GM18873 (cell line): Measurements from ENCODE around the gene AGBL2.
"Not testable (repeated sequence)": the region's sequence is repeated elsewhere in the genome, so short reads cannot be mapped to it uniquely, and the experiment has no call there.

Experiments
- ATAC-seq: cut with Tn5 transposase; IDR thresholded peaks from one replicate; pipeline ENCODE4 v1.9.1; 2021; ENCODE audit warnings: mild to moderate bottlenecking, moderate library complexity, moderate number of reproducible peaks; ENCODE audit not compliant: unreplicated experiment, low FRiP score

The AGBL2 gene, protein sequence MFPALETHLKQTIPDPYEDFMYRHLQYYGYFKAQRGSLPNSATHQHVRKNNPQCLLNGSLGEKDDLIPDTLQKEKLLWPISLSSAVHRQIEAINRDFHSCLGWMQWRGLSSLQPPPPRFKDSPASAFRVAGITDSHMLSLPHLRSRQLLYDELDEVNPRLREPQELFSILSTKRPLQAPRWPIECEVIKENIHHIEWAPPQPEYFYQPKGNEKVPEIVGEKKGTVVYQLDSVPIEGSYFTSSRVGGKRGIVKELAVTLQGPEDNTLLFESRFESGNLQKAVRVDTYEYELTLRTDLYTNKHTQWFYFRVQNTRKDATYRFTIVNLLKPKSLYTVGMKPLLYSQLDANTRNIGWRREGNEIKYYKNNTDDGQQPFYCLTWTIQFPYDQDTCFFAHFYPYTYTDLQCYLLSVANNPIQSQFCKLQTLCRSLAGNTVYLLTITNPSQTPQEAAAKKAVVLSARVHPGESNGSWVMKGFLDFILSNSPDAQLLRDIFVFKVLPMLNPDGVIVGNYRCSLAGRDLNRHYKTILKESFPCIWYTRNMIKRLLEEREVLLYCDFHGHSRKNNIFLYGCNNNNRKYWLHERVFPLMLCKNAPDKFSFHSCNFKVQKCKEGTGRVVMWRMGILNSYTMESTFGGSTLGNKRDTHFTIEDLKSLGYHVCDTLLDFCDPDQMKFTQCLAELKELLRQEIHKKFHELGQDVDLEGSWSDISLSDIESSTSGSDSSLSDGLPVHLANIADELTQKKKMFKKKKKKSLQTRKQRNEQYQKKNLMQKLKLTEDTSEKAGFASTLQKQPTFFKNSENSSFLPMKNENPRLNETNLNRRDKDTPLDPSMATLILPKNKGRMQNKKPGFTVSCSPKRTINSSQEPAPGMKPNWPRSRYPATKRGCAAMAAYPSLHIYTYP

DNA sequence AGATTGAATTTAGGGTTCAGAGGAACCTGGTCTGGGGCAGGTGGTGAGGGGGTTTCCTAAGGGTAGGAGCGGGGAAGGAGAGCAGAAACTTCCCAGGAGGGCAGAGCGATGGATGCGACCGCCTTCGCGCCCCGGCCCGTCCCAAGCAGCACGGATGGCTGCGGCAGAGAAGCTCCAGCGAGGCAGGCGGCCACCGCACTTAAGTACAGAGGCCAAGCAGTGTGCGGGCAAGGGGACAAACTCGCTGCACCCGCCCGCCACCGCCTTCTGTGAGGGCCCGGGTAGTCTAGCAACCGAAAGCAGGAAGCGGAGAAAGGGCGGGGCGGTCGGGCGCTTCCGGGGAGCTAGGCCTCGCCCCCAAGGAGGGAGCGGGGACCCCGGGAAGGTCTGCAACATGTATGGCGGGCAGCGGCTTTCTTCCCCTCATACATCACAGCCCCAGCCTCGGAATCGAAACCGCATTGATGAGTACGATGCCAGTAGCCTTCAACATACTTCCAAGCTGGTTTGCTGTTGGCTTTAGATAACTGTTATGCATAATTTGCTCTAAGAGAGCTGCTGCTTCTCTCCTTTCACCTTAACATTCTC, at the start of gene AGBL2:
Gene AGBL2 (minus strand): TSS at position 288 of the 588 bp plus-strand sequence. CDS start 719 bp downstream, outside the sequence.
- peak; percentile 92 for ATAC-seq

DNA sequence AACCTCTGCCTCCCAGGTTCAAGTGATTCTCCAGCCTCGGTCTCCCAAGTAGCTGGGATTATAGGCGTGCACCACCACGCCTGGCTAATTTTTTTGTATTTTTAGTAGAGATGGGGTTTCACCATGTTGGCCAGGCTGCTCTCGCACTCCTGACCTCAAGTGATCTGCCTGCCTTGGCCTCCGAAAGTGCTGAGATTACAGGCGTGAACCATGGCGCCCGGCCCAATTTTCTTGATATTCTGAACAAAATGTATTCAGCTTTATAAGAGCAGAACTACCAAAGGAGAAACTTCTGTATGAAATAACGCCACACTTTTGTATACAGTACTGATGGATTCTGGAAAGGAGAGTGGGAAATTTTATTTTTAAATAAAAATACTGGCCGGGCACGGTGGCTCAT, 44.1 kb upstream of the AGBL2 start:
- ATAC-seq: not testable (repeated sequence)

DNA sequence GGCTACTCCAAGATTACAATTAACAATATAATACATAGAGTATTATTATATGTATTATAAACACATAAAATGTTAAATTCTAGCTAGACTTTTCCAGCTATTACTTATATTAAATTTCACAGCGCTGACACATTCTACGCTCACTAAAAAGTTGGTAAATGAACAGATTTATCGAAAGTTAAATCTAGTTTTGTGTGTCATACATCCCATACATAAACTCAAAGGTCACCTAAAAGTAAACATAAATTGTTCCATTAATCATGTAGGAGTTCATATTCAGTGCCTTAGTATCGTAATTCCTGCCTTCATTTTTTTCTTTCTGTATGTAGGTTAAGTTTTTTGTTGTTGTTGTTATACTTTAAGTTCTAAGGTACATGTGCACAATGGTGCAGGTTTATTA, 41.0 kb upstream of the AGBL2 start:
- ATAC-seq: no peak

DNA sequence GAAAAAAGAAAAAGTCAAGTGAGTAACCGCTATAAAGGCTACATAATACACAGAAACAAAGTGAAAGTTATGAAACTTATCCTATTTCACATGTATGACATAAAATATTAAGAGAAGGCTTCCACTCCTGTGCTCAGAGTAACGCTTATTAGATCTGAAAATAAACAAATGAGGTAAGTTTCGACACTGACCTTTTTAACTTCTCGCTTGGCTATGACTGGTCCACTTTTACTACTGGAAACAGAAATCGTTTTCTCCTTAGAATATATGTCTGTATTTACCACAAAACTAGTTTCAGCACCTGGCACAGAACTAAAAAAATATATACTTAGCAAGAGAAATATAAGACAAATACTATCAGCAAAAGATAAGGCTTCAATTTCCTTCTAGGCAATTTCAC, 35.6 kb upstream of the AGBL2 start:
- ATAC-seq: no peak

DNA sequence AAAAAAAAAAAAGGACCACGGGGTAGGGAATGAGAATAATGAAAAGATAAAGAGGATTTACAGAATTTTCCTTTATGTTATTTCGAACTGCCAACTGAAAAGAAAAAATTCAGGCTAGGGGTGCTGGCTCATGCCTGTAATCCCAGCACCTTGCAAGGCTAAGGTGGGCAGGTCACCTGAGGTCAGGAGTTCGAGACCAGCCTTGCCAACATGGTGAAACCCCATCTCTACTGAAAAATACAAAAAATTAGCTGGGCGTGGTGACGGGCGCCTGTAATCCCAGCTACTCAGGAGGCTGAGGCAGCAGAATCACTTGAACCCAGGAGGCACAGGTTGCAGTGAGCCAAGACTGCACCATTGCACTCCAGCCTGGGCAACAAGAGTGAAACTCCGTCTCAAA, 27.3 kb upstream of the AGBL2 start:
- ATAC-seq: not testable (repeated sequence)

DNA sequence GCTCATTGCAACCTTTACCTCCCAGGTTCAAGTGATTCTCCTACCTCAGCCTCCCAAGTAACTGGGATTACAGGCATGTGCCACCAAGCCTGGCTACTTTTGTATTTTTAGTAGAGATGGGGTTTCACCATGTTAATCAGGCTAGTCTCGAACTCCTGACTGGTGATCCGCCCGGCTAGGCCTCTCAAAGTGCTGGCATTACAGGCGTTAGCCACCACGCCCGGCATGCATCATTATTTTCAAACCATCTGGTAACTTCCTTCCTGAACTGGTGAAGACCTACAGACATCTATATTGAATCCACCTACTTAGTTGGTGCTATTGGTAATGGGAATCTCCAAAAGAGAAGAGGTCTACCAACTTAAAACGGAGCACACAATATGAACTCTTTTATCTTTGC, 22.6 kb upstream of the AGBL2 start:
- not testable (repeated sequence) for ATAC-seq

DNA sequence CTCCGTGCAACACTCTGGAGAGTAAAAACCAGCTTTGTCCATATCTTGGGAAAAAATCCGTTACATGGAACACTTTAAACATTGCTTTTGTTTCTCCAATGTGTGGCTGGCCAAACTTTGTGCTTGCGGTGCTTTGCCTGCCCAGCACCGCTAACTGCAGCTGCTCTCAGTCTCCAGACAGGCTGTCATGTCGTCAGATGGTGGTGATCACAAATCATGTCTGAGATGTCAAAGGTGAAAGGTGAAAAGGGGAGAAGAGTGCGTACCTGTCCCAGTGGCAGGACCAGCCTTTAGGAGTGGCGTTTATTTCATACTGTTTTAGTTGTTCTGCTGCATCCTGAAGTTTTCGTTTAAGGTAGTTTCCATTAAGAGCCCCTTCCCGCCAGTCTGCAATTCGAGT, 17.1 kb upstream of the AGBL2 start:
- ATAC-seq: no peak

DNA sequence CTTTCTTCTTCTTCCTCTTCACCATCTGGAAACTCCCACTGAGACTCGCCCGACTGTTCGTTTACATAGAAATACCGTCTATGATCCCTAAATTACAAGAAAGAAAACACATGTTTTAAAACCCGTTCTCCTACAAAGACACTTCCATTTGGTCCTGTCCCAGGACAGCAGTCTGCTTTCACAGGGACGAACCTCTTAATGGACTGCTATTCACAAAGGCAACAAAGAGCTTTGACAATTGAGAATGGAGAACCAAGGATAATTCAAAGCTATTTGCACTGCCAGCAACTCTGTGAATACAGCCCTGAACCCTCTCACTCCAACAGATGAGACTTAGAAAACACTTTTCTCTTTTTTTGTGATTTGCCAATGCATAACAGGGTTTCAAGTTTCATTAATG, 16.3 kb upstream of the AGBL2 start:
- no peak for ATAC-seq

DNA sequence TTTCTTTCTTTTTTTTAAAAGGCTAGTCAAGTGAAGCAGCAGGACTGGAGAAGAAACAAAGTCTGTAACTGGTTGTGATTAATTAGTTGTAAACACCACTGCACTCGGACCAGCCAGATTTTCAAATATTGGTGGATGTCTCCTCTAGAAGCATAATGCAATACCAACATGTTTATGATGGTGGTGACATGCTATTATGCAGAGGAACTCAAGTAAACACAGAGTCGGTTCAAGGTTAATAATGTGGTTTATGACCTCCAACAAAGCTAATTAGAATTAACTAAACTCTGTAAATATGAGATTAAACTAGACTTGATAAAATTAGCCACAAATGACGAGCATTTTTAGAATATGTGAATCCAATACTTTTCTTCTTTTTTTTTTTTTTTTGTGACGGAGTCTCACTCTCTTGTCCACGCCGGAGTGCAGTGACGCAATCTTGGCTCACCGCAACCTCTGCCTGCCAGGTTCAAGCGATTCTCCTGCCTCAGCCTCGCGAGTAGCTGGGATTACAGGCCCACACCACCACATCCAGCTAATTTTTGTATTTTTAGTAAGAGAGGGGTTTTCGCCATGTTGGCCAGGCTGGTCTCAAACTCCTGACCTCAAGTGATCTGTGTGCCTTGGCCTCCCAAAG, 11.8 kb upstream of the AGBL2 start:
- no peak for ATAC-seq

DNA sequence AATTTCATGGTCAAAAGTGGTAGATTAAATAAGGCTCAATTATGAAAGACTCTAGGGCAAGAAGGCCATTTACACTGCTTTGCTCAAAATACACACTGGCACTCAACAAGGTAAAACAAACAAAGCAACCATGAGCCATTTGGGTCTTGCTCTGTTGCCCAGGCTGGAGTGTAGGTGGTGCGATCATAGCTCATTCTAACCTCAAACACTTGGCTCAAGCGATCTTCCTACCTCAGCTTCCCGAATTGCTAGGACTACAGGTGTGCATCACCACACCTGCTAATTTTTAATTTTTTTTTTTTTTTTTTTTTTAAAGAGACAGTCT, 10.9 kb upstream of the AGBL2 start:
- ATAC-seq: no peak

DNA sequence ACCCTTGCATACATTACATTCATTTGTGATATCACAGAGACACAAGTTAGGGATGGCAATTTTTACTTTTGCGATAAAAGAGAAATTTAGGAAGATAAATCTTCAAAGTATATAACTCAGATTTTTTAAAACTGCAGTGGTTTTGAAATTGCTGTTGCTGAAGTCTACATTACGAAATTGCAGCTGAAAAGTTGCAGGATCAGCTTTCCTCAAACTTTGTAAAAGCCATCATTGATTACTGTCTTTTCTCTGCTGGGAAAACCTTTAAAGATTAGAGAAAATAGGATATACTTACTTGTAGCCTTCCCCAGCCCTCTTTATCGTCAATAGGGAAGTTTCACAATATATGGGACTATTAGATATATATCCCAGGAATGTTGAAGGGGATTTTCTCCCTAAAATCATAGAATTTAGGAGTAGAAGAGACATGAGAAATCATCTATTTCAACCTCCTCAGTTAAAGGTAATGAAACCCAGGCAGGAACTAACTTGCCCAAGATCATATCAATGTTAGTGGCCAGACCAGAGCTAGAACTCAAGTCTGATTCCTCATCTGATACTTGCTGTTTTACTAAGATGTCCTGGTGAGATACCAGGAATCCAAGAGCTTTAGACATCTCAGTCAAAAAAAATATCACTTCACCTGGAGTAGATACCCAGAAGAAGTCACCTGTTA, 10.4 kb upstream of the AGBL2 start:
- no peak for ATAC-seq

DNA sequence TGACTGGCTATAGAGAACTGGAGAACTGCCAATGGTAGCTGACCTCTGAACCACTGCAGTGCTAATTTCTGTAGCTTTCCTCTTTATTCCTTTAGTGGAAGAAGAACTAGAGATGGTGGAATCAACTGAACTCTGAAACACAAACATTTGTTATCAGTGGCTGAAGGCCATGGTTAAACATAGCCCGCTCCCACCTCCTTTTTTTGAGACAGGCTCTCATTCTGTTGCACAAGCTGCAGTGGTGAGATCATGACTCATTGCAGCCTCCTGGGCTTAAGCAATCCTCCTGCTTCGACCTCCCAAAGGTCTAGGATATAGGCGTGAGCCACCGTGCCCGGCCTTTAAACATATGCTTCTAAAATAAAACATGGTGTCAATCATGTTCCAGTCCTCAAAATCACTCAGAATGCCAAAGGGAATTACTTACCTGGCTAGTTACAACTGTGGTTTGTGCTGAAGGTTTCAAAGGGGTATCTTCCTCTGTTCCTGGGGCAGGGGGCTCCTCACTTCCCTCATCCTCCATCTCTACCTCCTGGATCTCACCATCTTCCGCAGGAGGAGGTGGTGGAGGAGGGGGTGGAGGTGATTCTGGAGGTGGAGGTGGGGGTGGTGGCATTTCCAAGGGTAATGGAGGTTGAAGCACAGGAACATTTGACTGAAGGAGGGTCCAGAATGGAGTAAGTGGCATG, 9.0 kb upstream of the AGBL2 start:
- ATAC-seq: no peak

DNA sequence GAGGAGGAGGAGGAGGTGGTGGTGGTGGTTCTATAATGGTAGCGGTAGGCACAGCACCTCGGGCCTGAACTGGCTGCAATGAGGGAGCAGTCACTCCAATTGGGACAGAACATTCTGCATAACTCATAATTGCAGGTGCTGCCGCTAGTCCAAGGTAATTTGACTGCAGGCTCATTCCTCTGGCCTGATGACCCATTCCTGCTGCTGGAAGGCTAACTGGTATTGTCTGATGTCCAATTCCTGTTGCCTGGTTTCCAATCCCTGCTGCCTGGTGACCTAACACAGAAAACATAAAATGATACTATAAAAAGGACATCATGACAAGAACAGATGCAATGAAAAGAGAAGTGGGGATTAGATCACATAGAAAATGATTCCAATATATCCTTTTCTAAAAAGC, 7.9 kb upstream of the AGBL2 start:
- no peak for ATAC-seq

DNA sequence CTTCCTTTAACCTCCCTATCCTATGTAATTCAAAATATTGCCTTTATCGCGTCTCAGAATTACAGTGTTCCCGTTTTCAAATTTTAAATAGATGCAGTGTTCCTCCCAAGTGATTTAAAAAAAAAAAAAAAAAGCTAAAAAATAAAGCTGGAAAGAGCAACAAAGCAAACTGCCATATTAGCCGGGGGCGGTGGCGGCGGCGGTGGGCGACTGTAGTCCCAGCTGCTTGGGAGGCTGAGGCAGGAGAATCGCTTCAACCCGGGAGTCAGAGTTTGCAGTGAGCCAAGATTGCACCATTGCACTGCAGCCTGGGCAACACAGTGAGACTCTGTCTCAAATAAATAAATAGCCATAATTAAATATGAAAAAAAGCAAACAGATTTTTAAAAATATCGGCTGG, 5.5 kb upstream of the AGBL2 start:
- no peak for ATAC-seq

DNA sequence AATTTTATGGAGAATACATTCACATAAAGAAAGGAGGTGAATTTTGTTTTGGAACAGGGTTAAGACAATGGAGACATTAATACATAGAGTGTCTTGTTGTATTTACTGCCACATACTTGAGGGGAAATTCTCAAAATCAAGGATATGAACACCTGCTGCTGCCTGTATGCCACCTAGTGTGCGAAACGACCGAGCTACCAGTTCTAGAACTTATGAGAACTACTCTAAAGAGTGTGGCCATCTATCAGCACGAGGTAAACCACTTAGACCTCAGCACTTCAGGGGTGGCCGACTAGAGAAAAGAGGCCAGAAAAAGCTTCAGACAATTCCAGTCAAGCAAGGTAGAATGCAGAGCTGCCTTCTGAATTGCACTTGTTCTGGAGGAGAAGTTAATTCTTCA, 1.5 kb upstream of the AGBL2 start:
- ATAC-seq: no peak

DNA sequence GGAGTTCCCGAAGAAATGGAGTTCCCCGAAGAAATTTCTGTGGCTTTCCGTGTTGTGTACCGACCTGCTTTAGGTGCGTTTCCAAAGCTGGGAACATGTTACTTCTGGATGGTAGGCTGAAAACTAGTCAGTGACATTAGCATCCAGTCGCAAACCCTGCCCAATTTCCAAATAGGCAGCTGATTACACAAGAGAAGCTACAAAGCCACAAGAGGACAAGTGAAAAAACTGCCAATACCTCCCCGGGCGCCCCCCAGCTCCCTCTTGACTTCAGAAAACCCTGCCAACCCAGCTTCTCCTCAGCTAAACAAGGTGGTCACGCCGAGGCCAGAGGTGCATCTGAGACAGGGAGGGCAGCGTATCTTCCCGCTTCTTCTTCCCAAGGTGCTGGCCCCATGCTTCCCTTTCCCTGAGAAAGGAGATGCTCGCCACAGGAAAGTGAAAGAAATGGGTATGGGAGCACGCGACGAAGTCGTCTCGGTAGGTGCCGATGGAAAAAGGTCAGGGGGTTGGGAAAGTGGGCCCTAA, 551 bp downstream of the AGBL2 start:
- no peak for ATAC-seq

DNA sequence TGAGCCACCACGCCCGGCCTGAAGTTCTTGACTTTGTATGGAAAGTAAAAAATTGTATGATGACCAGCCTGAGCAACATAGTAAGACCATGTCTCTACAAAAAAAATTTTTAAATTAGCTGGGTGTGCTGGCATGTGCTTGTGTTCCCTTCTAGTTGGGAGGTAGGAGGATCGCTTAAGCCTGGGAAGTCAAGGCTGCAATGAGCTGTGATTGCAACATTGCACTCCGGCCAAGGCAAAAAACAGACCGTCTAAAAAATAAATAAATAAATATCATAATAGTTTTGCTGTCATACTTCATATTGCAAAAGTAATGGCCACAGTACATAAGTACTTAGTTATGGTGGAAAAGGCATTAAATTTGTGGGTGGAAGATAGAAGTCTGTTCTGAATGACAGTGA, 3.4 kb downstream of the AGBL2 start:
- ATAC-seq: no peak

DNA sequence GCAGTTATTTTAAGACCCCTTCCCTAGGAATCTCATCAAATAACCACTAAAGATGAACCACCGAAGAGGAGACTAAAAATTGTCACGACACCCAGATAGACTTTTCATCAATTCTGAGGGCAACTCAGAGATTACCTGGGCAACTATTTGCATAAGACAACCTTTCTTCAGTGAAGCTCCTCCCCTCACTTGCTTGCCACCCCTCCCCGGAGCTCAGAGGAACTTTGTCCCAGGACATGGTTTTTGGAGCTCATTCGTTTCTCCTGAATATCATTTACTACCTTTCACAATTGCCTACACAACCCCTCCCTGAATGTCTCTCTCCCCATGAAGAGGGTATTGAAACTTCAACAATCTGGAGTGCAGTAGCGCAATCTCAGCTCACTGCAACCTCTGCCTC, 3.9 kb downstream of the AGBL2 start:
- no peak for ATAC-seq

DNA sequence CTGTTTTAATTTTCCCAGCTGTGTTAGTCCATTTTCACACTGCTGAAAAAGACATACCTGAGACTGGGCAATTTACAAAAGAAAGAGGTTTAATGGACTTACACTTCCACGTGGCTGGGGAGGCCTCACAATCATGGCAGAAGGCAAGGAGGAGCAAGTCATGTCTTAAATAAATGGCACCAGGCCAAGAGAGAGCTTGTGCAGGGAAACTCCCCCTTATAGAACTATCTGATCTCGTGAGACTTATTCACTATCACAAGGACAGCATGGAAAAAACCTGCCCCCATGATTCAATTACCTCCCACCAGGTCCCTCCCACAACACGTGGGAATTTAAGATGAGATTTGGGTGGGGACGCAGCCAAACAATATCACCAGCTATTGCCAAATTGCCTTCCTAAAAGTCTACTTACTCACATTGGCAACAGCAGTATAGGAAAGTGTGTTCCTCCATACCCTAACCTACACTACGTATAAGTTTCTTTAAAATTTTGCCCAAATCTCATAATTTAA, 7.8 kb downstream of the AGBL2 start:
- not testable (repeated sequence) for ATAC-seq
